ENCODE results near the gene UNC79. TPM values are rescaled to one million over a fixed set of nuclear protein-coding genes. Genes with fewer than 3 reads are reported as not detected.

Gene UNC79
- total and polyA plus RNA-seq, 2 donors (not counting 3 experiments of a cell fraction or from before 2014, with no cell fraction given): not detected

DNA sequence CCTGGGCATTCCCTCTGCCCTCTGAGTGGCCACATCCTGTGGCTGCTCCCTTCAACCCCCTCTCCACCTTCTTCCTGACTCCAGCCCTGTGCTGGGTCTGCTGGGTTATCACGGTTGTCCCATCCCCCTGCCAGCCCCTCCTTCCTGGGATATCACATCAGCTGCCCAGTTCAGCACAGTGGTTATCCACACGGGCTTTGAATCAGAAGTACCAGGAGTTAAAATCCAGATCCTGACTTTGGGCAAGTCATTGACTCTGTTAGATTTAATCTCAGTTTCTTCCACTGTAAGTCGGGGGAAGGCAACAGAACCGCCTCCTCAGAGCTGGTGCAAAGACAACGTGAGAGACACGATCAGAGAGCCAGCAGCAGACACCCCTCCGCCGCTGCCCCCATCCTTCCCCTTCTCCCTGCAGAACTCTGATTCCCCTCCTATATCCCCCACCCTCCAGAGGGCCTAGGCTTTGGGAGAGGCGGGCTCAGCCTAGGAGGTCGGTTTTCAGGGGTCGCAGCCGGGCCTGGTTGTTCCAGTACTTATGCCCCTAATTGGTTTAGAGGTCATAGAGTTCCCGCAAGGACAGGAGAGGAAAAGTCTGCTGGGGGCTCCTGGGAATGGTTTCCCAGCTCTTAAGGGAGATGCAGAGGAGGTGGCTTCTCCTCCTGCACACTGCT, 315.0 kb downstream of the UNC79 start:
- no peak overlapping the region for H3K4me3 ChIP-seq (replicated peaks in 1 of 3; ENCODE audit: insufficient read depth in 1 of 3, low read depth in 1 of 3, low read length in 3 of 3)
- no peaks in the 10 kb centered on the region for H4K20me1 ChIP-seq (replicated peaks; ENCODE audit: control insufficient read depth, extremely low read depth, insufficient read depth, low read length)
- H3K27ac ChIP-seq (ENCODE audit: insufficient read depth, low read depth, low read length): no peak overlapping the region
- dilution Hi-C loops (cut with MboI; ENCODE audit: extremely low pct_ligation_motif_present, low sequenced_read_pairs) (no loop called here), intact Hi-C loops (cut with micrococcal nuclease) (no loop called here)
- ChIA-PET CTCF (no interaction called here), POLR2A (no interaction called here)
- no peak overlapping the region for H2AFZ ChIP-seq (ENCODE audit: low read depth, low read length)
- DNase-seq (ENCODE audit: low read depth, low spot score) (no peak), FAIRE-seq (no peak)
- H3K27me3 ChIP-seq (ENCODE audit: control insufficient read depth in 2 of 2, insufficient read depth in 2 of 2, low read length in 2 of 2): no peaks in the 10 kb centered on the region
- no peaks in the 10 kb centered on the region for H3K9me3 ChIP-seq (replicated peaks; ENCODE audit: control insufficient read depth, insufficient read depth, low read length)
- no peak overlapping the region for H3K4me2 ChIP-seq (ENCODE audit: insufficient read depth, low read length)
- no TSS peak for BruUV-seq (replicated peaks)
- no peaks in the 10 kb centered on the region for H3K4me1 ChIP-seq (ENCODE audit: control insufficient read depth, extremely low read depth, insufficient read depth, low read length)
- H3K9ac ChIP-seq (replicated peaks; ENCODE audit: extremely low read depth, insufficient read depth, low read length): no peak overlapping the region
- no peaks in the 10 kb centered on the region for H3K36me3 ChIP-seq (ENCODE audit: control insufficient read depth in 2 of 2, extremely low read depth in 1 of 2, insufficient read depth in 2 of 2, low read length in 2 of 2)
- no peaks in the 10 kb centered on the region for H3K79me2 ChIP-seq (ENCODE audit: control insufficient read depth, insufficient read depth, low read length)
- TF ChIP-seq FOS (IDR thresholded peaks at IDR 0.05; ENCODE audit: borderline replicate concordance, insufficient read depth, low read length): no peak
- TF ChIP-seq, protein P1, sequence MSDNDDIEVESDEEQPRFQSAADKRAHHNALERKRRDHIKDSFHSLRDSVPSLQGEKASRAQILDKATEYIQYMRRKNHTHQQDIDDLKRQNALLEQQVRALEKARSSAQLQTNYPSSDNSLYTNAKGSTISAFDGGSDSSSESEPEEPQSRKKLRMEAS (IDR thresholded peaks at IDR 0.05; ENCODE audit: insufficient read depth, insufficient read length): no peak
- TF ChIP-seq, protein P2, sequence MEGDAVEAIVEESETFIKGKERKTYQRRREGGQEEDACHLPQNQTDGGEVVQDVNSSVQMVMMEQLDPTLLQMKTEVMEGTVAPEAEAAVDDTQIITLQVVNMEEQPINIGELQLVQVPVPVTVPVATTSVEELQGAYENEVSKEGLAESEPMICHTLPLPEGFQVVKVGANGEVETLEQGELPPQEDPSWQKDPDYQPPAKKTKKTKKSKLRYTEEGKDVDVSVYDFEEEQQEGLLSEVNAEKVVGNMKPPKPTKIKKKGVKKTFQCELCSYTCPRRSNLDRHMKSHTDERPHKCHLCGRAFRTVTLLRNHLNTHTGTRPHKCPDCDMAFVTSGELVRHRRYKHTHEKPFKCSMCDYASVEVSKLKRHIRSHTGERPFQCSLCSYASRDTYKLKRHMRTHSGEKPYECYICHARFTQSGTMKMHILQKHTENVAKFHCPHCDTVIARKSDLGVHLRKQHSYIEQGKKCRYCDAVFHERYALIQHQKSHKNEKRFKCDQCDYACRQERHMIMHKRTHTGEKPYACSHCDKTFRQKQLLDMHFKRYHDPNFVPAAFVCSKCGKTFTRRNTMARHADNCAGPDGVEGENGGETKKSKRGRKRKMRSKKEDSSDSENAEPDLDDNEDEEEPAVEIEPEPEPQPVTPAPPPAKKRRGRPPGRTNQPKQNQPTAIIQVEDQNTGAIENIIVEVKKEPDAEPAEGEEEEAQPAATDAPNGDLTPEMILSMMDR (IDR thresholded peaks at IDR 0.05; ENCODE audit: extremely low read depth in 1 of 2, insufficient read depth in 1 of 2, low read depth in 1 of 2, low read length in 2 of 2): no peak
- no peak for TF ChIP-seq MYC (IDR thresholded peaks at IDR 0.05; ENCODE audit: low read depth, low read length)
- no peak for TF ChIP-seq POLR2AphosphoS5 (IDR thresholded peaks at IDR 0.05; ENCODE audit: insufficient read depth, low read depth, low read length)
- TF ChIP-seq EZH2 (IDR thresholded peaks at IDR 0.05; ENCODE audit: borderline replicate concordance, low read depth, low read length, severe bottlenecking): no peak
- no peak for TF ChIP-seq JUN (IDR thresholded peaks at IDR 0.05; ENCODE audit: borderline replicate concordance, insufficient read depth, insufficient read length, low read depth)
- TF ChIP-seq POLR2A (IDR thresholded peaks at IDR 0.05; ENCODE audit: low read depth, low read length): no peak
- no peak for TF ChIP-seq GATA2 (IDR thresholded peaks at IDR 0.05; ENCODE audit: insufficient read depth, insufficient read length, low read depth, low read length)
- no peaks in the 10 kb centered on the region for H3K9me1 ChIP-seq (replicated peaks; ENCODE audit: control insufficient read depth, extremely low read depth, insufficient read depth, low read length)

Measured in endothelial cell of umbilical vein (primary cell).